Pancreas (tissue), 10 donors: ENCODE data around the gene MDP1. TPM values are rescaled to one million over a fixed set of nuclear protein-coding genes. Genes with fewer than 3 reads are reported as not detected.

Source experiments
- ATAC-seq, 4 donors: fragments of 200-7000 bp; cut with Tn5 transposase; one replicate each; pipeline versions ENCODE4 v1.8.0 to v1.9.1; 2020; ENCODE audit warnings: mild to moderate bottlenecking in 4 of 4, moderate library complexity in 4 of 4
- DNase-seq, 6 donors: peaks; one replicate each; pipeline ENCODE4 v3.0.0-alpha.2; 2020
- FAIRE-seq: peaks from 2 replicates; lab custom pipeline; 2012; peaks lifted over from hg19 to GRCh38; lab: Jason Lieb, UNC
- H3K27ac ChIP-seq, 4 donors: fragments of 200-600 bp; sonication (generic); 1 replicate in 3 of 4; 2 replicates in 1 of 4; pipeline versions ENCODE4 v1.5.0 to v1.8.0; 2020
- H3K27me3 ChIP-seq, 4 donors: fragments of 200-600 bp; one replicate each; pipeline ENCODE4 v1.8.0; 2021
- H3K36me3 ChIP-seq, 3 donors: fragments of 200-600 bp; sonication (generic) in 1 of 3; one replicate each; pipeline versions ENCODE4 v1.5.0 to v1.8.0; 2020 to 2021
- H3K4me1 ChIP-seq, 3 donors: fragments of 200-600 bp; one replicate each; pipeline ENCODE4 v1.8.0; 2021
- H3K4me3 ChIP-seq, 4 donors: fragments of 200-600 bp; sonication (generic) in 2 of 4; one replicate each; pipeline versions ENCODE4 v1.5.0 to v1.8.0; 2020 to 2021
- H3K9me3 ChIP-seq, 4 donors: fragments of 200-600 bp; one replicate each; pipeline ENCODE4 v1.8.0; 2021
- CTCF ChIP-seq, 4 donors: fragments of 200-600 bp; sonication (generic) in 3 of 4; IDR thresholded peaks; one replicate each; pipeline versions ENCODE4 v1.5.0 to v1.8.0; 2021; ENCODE audit warnings: antibody characterized with exemption in 4 of 4
- WGBS, 2 donors: extraction: QIAGEN DNeasy Blood & Tissue Kit; methylation state at CpG; one replicate each; pipeline ENCODE4 v1.1.7; 2013; 5-methylcytosine and 5-hydroxymethylcytosine counted together
- intact Hi-C, 3 donors: fragments of 100-400 bp; cut with DNase I; formaldehyde crosslinking; loops; one replicate each; pipeline versions ENCODE4 v1.11.1 to v1.14.2; 2022
- polyA plus RNA-seq, 2 donors: library from polyadenylated mRNA; stranded (reverse); fragments of 200-250 nt; gene quantifications; one replicate each; pipeline ENCODE4 v1.2.3, GENCODE V29; 2013
- total RNA-seq, 6 donors: library from RNA; stranded (reverse); fragmentation: NEBNext Ultra II Directional in 4 of 6; extraction: Animal tissue kit (Norgen Biotek cat#: 25700) in 4 of 6; gene quantifications; one replicate each; pipeline versions ENCODE4 v1.2.1 to v1.2.4, GENCODE V29; 2021 to 2023
- donor health status: healthy with polysubstance abuse.
- donor health status: DM: no; HTN: no; CAD: no; lungs with moderate emphysema.
- donor health status: DM: no; HTN: no; CAD: no.
- donor health status: control.
- donor health status: control.
- donor health status: Bipolar disorder and iron deficiency.
- donor health status: DM: yes; HTN: yes; CAD: no.
- donor health status: DM: no; HTN: no; CAD: no.
- donor health status: DM: no; HTN: no; CAD: no.
- donor health status: DM: yes; HTN: yes; CAD: no.

MDP1 gene
- total and polyA plus RNA-seq, 8 donors: 7.8 to 31.7 (median 10.3) TPM

GRCh38 chr14:24236689-24237462 is 21.0 kb upstream of the MDP1 start:
- TF ChIP-seq CTCF (IDR thresholded peaks at IDR 0.05): no peak
- peaks cover 22 to 36% (median 36%) of the 10 kb centered on the region in 3 donors for H3K4me1 ChIP-seq
- WGBS, 2 donors: 86 to 87% methylated on average over 6 of the region's 6 CpGs
- DNase-seq: no peak
- H3K27ac ChIP-seq: no peak overlapping the region
- peaks cover 5 to 39% (median 27%) of the 10 kb centered on the region in 3 donors for H3K36me3 ChIP-seq
- ATAC-seq: no peak
- no peak for FAIRE-seq
- no peaks in the 10 kb centered on the region for H3K27me3 ChIP-seq
- intact Hi-C loops: no loop called here
- no peaks in the 10 kb centered on the region for H3K9me3 ChIP-seq
- no peak overlapping the region for H3K4me3 ChIP-seq

- WGBS, 2 donors: 84 to 92% methylated on average over 5 of the region's 5 CpGs
- H3K36me3 ChIP-seq: peaks cover 5 to 39% (median 27%) of the 10 kb centered on the region in 3 donors
These were observed 20.2 kb upstream of the MDP1 start for GRCh38 chr14:24235804-24236688.

GRCh38 chr14:24234095-24235005 is 18.5 kb upstream of the MDP1 start:
- Histone ChIP-seq H3K27ac (no peak overlapping the region), H3K27me3 (no peaks in the 10 kb centered on the region), H3K9me3 (no peaks in the 10 kb centered on the region), H3K4me3 (no peak overlapping the region), H3K4me1 (peaks cover 8 to 21% (median 18%) of the 10 kb centered on the region in 3 donors), H3K36me3 (peaks cover 5 to 32% (median 20%) of the 10 kb centered on the region in 3 donors)
- 73 to 74% methylated on average over 3 of the region's 3 CpGs for WGBS, 2 donors
- FAIRE-seq: no peak
- TF ChIP-seq CTCF (IDR thresholded peaks at IDR 0.05): no peak
- no peak for ATAC-seq
- intact Hi-C loops: no loop called here
- DNase-seq: no peak

More at GRCh38 chr14:24235804-24236688, 20.2 kb upstream of the MDP1 start:
- FAIRE-seq: no peak
- Histone ChIP-seq H3K9me3 (no peaks in the 10 kb centered on the region), H3K27me3 (no peaks in the 10 kb centered on the region), H3K4me3 (no peak overlapping the region), H3K4me1 (peaks cover 16 to 33% (median 33%) of the 10 kb centered on the region in 3 donors), H3K27ac (no peak overlapping the region)
- intact Hi-C loops: no loop called here
- no peak for TF ChIP-seq CTCF (IDR thresholded peaks at IDR 0.05)
- DNase-seq: no peak
- ATAC-seq: no peak

- peak overlapping the region in 2 of 4 donors; percentile 71 to 82 for H3K4me3 ChIP-seq
- peaks cover 5 to 23% (median 12%) of the 10 kb centered on the region in 3 donors for H3K36me3 ChIP-seq
- DNase-seq (no peak), FAIRE-seq (no peak), ATAC-seq (no peak)
- WGBS, 2 donors: 30 to 33% methylated on average over 2 of the region's 2 CpGs
- peaks cover 7 to 17% (median 13%) of the 10 kb centered on the region in 3 donors for H3K4me1 ChIP-seq
- peak overlapping the region in 2 of 4 donors; percentile 83 to 89 for H3K27ac ChIP-seq
- no peaks in the 10 kb centered on the region for H3K27me3 ChIP-seq
- intact Hi-C loops: no loop called here
- no peak for TF ChIP-seq CTCF (IDR thresholded peaks at IDR 0.05)
- H3K9me3 ChIP-seq: no peaks in the 10 kb centered on the region
These were observed 17.6 kb upstream of the MDP1 start for GRCh38 chr14:24233538-24233866.
